ENCODE results near the gene GIMAP2.
"Not testable (repeated sequence)": the region's sequence is repeated elsewhere in the genome, so short reads cannot be mapped to it uniquely, and the experiment has no call there.

GIMAP2 gene

GRCh38 chr7:150678601-150679000 is 6.9 kb upstream of the GIMAP2 start:
- DNase-seq, result peak; percentile 65

DNA sequence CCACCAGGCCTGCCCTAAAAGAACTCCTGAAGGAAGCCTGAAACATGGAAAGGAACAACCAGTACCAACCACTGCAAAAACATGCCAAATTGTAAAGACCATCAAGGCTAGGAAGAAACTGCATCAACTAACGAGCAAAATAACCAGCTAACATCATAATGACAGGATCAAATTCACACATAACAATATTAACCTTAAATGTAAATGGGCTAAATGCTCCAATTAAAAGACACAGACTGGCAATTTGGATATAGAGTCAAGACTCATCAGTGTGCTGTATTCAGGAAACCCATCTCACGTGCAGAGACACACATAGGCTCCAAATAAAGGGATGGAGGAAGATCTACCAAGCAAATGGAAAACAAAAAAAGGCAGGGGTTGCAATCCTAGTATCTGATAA is 5.1 kb upstream of the GIMAP2 start:
- not testable (repeated sequence) for DNase-seq

DNA sequence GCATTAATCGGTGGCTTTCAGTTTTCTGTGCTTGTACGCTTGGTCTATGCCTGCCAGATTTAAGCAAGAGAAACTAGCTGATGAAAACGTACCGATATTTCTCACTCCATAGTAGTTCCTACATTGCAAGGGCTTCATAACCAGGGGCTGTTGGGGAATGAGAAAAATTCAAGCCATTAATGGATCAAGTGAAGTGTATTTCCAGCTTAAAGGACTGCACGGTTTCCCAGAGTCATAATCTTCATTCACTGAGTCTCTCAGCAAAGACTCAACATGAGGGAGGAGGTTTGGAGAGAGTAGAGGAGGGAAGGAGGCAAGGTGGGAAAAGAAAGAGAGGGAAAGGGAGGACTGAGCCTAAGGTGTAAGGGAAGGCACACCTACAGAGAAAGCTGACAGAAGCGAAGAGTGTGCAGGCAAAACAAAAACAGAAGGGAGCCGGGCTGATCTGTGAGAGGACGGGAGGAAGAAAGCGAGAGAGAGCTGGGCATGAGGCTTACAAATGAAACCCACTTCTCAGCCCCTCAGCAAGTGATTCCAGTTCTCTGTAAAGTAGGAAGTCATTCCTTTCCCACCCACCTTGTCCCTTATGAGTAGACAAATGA is 625 bp downstream of the GIMAP2 start:
- DNase-seq, result no peak

DNA sequence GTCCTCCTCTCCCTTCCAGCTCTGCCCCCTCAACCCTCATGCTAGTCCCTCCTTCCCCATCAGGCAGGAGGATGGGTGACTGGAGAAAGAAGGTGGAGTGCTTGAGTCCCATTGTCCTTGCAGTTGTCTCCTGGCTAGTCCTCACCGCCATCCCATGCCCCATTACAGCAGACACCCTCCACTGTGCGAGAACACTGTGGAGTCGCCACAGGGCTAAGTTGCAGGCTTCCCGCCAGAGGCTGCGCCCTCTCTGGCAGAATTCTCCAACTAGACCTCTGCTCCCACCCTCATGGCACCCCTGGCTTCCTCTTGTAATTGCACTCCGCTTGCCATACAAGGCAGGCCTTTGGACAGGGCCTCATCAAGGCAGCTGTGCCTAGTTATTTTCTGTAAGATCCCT is 3.1 kb downstream of the GIMAP2 start:
- DNase-seq, result no peak

DNA sequence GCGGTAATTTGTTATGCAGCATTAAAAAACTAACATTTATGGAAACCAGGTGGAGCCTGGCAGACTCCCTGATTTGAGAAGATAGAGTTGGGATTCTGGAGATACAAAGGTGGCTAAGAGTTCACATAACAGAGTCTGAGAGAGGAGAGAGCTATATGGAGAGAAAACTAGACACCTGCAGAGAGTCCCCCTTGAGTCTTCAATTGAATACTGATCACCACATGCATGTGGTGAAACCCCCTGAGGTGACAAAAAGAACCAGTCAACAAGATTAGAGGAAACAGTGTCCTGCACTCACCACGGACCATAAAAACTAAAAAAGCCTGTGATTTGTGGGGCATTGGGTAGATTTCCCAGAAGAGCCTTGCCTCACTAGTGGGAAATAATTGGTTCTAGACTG is 10.1 kb downstream of the GIMAP2 start:
- DNase-seq, result no peak

- DNase-seq, result no peak
Measured at GRCh38 chr7:150703209-150703608, 17.7 kb downstream of the GIMAP2 start.

DNA sequence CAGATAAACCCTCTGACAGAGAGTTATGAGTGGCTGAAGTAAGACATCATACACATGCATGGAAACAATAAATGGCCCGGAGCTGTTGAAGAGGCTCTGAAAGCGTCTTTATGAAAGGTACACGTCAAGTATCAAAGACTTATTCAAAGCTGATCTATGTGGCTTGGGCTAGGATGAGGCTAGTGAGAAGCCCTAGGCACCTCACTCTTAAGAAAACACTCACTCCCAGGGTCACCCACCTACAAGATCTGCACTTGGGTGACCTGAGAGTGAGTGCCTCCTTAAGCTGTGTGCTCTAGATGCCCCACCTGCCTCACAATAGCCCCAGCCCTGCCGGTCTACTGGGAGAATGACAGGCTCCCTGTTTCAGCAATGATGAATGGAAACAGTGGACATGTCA is 29.8 kb downstream of the GIMAP2 start:
- DNase-seq, result no peak

- DNase-seq, result no peak
Measured at GRCh38 chr7:150715738-150716137, 30.2 kb downstream of the GIMAP2 start.

DNA sequence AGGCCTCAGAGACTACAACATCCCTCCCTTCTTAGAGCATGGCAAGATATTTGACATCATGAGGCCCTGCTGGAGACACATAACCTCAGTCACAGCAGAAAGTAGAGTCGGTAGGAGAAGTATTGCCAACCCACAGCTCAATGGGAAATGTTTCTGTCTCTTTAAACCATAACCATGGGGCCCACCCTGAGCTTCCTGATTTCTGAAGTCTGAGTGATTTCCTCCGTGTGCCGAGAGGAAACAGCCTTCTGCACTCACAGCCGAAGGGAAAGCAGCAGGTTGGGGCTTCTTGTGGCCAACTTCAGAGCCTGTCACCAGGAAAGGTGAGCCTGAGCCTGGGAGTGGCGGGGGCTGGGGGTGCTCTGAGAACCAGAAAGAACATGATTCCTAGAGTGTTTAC is 30.9 kb downstream of the GIMAP2 start, which contains the start of gene GIMAP1:
GIMAP1 (plus strand) TSS at position 246 of the 400 bp plus-strand sequence. CDS start 2,435 bp downstream, outside the sequence.
- peak; percentile 69 for DNase-seq

- DNase-seq, result no peak
Measured at GRCh38 chr7:150716939-150717338, 31.4 kb downstream of the GIMAP2 start.

DNA sequence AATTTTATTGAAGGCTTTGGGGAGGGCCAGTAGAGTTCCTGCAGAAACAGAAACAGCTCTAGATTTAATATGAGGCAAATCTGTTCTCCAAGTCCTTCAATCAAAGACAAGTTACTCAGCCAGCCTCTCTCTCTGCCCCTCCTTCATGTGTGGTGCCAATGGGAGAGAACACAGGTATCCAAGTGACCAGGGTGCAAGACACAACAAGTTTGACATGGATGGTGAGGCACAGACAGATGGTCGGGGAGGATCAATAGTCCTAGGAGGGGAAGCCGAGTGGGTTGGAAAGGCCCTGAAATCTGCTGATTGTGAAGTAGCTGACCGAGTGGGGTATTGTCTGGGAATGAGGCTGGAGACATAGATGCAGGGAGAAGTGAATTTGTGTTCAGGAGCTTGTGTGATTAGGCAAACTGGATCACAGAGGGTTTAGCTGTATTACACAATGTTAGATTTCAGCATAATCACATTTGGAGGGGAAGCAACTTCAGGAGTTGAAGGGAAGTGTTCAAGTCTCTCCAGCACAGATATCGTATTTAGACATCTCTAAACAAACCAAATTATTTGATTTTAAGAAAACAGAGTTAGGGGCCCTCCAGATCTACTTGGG is 32.4 kb downstream of the GIMAP2 start:
- no peak for DNase-seq

- DNase-seq, result no peak
Measured at GRCh38 chr7:150719436-150719835, 33.9 kb downstream of the GIMAP2 start.

DNA sequence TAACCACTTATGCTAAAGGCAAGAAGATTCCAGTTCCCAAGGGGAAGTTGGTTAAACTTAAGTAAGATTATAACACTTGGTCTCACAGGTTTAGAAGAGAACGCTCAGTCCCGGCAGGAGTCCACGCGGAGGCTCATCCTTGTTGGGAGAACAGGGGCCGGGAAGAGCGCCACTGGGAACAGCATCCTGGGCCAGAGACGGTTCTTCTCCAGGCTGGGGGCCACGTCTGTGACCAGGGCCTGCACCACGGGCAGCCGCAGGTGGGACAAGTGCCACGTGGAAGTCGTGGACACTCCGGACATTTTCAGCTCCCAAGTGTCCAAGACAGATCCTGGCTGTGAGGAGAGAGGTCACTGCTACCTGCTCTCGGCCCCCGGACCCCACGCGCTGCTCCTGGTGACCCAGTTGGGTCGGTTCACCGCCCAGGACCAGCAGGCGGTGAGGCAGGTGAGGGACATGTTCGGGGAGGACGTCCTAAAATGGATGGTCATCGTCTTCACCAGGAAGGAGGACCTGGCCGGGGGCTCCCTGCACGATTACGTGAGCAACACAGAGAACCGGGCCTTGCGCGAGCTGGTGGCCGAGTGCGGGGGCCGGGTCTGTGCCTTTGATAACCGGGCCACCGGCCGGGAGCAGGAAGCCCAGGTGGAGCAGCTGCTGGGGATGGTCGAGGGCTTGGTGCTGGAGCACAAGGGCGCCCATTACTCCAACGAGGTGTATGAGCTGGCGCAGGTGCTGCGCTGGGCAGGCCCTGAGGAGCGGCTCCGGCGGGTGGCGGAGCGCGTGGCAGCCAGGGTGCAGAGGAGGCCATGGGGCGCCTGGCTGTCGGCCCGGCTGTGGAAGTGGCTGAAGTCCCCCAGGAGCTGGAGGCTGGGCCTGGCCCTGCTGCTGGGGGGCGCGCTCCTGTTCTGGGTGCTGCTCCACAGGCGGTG is 34.7 kb downstream of the GIMAP2 start:
- DNase-seq, result no peak

DNA sequence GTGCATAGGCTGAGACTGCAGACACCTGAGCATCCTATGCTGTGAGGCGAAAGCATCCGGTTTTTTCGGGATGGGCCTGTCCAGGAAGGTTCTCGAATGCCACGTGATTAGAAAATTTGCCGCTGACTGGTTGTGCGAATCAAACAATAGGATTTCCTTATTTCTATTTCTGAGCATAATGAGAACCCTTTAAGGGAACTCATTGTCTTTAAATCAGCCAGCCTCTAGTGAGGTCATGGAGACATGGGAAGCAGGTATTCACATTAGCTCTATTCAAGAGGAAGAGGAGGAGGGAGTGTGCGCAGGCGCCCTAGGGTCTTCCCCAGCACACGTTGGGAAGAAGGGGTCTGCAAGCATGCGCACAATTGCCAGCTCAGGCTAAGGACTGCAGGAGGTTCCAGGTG is 36.5 kb downstream of the GIMAP2 start:
- no peak for DNase-seq

- no peak for DNase-seq
Measured at GRCh38 chr7:150722431-150722931, 37.0 kb downstream of the GIMAP2 start.

GRCh38 chr7:150723467-150723866 is 38.0 kb downstream of the GIMAP2 start:
- DNase-seq, result no peak

GRCh38 chr7:150727381-150727780 is 41.9 kb downstream of the GIMAP2 start:
- no peak for DNase-seq

DNA sequence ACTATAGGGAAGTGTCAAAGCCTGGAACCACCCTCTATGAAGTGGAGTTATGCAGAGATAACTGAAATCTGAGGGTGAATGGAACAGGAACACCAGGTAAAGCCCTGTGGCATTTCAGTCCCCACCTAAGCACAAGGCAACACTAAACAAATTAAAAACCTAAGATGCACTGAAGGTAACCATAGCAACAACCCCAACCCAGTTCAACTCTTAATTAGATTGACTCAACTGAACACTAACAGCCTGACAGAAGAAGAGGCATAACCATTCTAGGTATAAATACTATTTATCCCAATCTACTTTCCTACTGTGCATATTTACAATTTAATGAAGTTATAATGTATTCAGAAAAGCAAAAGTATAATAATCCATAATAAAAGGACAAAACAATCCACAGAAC is 42.5 kb downstream of the GIMAP2 start:
- no peak for DNase-seq

GRCh38 chr7:150728609-150729008 is 43.1 kb downstream of the GIMAP2 start:
- no peak for DNase-seq

DNA sequence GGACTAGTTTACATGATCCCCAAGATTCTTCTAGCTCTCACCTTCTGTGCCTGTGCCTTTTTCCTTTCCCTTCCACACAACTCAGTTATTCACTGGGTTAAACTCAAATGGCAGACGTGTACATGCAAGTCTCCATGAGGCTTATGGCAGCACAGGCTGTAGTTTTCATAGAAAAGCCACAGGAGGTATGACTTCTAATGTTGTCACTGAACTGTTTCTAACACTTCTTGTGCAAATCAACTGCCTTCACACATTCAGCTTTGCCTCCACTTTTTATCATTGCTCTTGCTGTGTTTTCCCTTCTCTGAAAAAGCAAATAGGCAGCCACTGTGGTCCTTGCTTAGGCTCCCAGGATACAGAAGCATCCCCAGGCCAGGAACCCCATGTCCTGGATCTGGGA is 46.4 kb downstream of the GIMAP2 start:
- DNase-seq, result no peak

DNA sequence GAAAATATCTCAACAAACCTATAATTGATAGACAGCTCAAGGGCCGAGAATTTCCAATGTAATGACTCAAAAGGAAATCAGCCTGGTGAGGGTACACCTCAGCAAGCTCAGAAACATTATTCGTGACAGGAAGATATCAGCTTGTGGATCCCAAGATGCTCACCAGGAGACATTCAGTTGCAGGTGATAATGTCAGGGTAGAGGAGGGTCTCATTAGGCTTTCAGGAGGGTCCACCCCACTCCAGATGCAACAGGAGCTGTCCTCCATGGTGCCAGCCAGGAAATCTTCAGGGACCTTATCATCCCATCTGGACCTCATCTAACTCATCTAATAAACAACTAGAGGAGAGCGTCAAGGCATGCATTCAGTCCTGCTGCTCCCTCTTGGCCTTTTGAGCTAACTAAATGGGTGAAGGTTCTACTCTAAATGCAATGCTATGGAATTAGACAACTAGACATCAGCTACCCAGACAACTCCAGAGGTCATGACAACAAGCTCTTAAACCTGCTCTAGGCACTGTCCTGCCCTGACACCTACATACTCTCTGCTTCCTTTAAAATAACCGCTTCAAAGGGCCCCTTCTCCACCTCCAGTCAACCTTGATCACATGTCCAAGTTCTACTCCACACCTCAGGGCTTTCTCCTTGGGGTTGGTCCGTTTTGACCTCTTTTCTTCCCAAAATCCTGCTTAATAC is 47.4 kb downstream of the GIMAP2 start:
- peak; percentile 61 for DNase-seq

- no peak for DNase-seq
Measured at GRCh38 chr7:150733482-150734095, 48.1 kb downstream of the GIMAP2 start.

DNA sequence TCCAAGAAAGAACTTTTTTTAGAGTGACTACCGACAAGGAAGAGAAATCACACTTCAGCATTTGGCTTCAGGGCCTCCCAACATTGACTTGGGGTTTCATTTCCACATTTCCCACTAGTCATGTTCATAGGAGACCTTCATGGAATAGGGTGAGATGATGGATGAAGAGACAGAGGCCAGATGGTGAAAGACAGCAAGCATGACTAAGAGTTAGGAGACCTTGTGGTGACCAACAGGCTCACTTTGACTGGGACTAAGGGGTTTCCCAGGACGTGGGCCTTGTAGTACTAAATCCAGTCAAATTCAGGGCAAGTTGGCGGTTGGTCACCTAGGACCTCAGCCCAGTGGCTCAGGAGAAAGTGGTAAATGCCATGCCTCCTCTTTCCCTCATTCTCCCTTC is 48.7 kb downstream of the GIMAP2 start:
- DNase-seq, result no peak
